GM12872 (cell line): ENCODE measurements around the gene SNAP91.

Source experiments
- TF ChIP-seq, protein P1 (sequence below): IDR thresholded peaks from 3 replicates; pipeline ENCODE4 v1.5.1; 2011; ENCODE audit warnings: low read depth, mild to moderate bottlenecking, low read length, moderate library complexity; ENCODE audit not compliant: insufficient read depth

Gene SNAP91

DNA sequence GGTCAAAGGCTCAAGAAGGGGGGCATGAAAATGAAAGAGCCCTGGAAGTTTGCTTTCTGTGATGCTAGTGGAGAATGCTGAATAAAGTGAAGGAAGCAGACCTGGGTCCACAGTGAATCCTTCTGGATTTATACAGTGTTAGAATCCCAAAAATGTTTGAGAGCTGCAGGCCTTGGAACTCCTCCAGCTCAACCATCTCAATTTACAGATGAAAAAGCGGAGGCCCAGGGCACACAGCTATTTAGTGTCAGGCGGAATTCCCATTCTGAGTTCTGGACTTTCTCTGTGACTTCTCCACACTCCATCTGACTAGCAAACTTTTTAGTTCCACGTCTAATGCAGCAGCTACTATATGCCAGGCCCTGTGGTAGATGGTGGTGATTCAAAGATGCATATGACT is 198.1 kb downstream of the SNAP91 start:
- TF ChIP-seq, protein P1, sequence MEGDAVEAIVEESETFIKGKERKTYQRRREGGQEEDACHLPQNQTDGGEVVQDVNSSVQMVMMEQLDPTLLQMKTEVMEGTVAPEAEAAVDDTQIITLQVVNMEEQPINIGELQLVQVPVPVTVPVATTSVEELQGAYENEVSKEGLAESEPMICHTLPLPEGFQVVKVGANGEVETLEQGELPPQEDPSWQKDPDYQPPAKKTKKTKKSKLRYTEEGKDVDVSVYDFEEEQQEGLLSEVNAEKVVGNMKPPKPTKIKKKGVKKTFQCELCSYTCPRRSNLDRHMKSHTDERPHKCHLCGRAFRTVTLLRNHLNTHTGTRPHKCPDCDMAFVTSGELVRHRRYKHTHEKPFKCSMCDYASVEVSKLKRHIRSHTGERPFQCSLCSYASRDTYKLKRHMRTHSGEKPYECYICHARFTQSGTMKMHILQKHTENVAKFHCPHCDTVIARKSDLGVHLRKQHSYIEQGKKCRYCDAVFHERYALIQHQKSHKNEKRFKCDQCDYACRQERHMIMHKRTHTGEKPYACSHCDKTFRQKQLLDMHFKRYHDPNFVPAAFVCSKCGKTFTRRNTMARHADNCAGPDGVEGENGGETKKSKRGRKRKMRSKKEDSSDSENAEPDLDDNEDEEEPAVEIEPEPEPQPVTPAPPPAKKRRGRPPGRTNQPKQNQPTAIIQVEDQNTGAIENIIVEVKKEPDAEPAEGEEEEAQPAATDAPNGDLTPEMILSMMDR = no peak

DNA sequence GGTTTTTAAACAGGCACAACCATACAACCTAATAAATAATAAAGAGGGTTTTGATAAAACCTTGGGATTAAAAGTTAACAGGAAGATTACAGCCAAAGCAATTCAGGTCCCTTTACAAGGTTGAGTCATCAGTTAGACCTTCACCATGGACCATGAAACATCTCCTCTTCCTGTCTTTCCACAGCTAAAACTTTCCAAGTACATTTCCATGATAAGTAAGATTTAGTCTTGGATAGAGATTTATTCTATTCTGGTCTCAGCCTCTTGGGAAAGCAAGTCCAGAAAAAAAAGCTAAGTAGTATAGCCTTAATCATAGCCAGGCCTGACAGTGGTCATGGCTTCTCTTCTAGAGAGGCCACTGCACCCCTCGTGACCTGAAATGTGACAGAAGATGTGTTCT is 199.5 kb downstream of the SNAP91 start:
- TF ChIP-seq, protein P1 = no peak

DNA sequence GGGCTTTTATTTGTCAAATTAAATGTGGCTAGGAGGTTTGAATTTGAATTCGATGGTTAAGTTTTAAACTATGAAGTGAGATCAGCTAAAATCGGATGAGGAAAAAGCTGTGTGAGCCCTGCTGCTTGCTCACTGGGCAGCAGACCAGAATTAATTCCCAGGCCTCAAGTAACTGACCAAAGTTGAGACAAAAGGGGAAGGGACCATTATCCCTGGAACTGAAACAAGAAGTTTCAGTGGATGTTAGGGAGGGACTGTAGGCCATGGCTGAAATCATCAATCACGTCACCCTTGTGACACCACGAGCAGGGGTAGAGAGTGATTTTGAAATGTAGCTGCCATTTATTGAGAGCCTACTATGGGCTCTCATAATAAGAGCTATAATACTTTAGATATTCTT is 203.5 kb downstream of the SNAP91 start:
- TF ChIP-seq, protein P1 = no peak
